ENCODE results near the gene ITGB1BP1.

DNA sequence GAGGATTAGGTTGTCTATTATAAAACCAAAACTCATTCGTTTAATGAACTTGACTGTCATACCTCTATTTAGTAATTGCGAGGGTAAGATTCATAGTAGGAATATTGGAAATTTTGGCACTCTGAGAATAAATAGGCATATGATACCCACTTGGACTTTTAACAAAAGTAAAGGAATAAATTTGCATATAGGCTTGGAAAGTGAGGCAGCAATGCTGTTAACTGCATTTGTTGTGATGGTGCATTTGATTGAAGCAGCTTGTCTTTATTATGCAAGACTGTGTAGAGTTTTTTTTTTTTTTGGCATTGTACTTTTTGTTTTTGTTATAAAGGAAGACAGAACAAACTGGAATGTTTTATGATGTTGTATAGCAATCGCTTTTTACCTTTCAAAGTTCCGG lies 18.9 kb downstream of the ITGB1BP1 start:
- TF ChIP-seq, protein P1, sequence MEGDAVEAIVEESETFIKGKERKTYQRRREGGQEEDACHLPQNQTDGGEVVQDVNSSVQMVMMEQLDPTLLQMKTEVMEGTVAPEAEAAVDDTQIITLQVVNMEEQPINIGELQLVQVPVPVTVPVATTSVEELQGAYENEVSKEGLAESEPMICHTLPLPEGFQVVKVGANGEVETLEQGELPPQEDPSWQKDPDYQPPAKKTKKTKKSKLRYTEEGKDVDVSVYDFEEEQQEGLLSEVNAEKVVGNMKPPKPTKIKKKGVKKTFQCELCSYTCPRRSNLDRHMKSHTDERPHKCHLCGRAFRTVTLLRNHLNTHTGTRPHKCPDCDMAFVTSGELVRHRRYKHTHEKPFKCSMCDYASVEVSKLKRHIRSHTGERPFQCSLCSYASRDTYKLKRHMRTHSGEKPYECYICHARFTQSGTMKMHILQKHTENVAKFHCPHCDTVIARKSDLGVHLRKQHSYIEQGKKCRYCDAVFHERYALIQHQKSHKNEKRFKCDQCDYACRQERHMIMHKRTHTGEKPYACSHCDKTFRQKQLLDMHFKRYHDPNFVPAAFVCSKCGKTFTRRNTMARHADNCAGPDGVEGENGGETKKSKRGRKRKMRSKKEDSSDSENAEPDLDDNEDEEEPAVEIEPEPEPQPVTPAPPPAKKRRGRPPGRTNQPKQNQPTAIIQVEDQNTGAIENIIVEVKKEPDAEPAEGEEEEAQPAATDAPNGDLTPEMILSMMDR (conservative IDR thresholded peaks at IDR 0.05), result no peak
- no peak for TF ChIP-seq EZH2 (IDR thresholded peaks at IDR 0.05; ENCODE audit: low read depth)

Measured in PC-9 (cell line).